Hematopoietic multipotent progenitor cell treated with erythropoietin and hydrocortisone succinate and interleukin-3 and kit ligand, for 6 days (in vitro differentiated cells): Measurements from ENCODE around the gene SUV39H1.
A peak's percentile ranks its signal among the peaks of the same experiment; 100 is the strongest.
"Not testable (repeated sequence)": the region's sequence is repeated elsewhere in the genome, so short reads cannot be mapped to it uniquely, and the experiment has no call there.

ENCODE experiments used
- DNase-seq: peaks from one replicate; pipeline ENCODE4 v3.0.0-alpha.2; 2015

The SUV39H1 gene, protein sequence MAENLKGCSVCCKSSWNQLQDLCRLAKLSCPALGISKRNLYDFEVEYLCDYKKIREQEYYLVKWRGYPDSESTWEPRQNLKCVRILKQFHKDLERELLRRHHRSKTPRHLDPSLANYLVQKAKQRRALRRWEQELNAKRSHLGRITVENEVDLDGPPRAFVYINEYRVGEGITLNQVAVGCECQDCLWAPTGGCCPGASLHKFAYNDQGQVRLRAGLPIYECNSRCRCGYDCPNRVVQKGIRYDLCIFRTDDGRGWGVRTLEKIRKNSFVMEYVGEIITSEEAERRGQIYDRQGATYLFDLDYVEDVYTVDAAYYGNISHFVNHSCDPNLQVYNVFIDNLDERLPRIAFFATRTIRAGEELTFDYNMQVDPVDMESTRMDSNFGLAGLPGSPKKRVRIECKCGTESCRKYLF

DNA sequence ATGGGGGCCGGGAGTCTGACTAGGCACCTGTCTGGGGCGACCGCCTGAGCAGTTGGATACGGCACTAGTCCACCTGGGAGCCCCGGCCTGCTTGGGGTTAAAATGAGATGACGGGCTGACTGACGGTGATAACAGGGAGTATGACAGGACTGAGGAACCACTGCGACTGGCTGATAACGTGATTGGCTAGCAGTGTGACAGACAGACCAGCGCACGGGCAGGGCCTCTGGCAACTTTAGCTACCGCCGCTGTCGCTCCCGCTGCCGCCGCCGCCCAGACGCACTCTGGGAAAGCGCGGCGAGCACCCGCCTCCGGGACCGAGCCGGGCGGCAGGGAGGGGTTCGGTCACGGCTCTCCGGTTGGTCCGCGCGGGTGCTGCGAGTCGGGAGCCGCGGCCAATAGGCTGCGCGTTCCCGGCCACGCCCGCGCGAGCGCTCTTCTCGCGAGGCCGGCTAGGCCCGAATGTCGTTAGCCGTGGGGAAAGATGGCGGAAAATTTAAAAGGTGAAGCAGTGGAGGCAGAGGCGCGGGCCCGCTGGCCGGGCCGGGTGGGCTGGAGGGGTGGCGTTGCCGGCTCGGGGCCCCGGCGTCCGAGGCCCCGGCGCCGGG lies at the start of gene SUV39H1:
SUV39H1 (plus strand) TSS at position 434 of the 608 bp plus-strand sequence; CDS start at position 485, 51 bp downstream.
- peak; percentile 91 for DNase-seq

DNA sequence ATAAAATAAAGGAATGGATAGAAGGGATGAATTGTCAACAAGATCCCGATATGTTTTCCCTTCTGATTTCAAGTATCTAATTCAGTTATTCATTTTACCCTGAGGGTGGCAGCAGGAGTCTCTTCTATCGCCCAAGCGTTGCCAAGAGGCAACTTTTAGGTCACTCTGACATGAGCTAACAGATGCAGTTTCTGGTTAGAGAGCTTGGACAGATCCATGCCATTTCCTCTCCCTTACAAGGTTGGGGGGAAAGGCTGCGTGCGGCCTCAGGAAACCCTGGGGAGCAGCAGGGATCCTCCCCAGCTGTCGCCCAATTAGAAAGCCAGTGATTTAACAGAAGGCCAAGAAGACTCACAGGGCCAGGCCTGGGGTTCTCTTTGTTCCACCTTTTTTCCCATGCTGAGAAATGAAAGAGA lies 48.2 kb upstream of the SUV39H1 start:
- DNase-seq = peak; percentile 74

DNA sequence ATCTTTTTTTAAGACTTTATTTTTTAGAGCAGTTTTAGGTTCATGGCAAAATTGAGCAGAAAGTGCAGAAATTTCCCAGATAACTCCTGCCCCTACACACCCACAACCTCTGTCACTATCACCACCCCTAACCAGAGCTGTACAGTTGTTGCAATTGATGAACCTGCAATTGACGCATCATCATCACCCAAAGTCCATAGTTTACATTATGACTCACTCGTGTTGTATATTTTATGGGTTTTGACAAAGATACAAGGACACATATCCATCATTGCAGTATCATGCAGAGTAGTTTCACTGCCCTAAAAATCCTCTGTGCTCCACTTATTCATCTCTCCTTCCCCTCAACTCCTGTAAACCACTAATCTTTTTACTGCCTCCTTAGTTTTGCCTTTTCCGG lies 47.4 kb upstream of the SUV39H1 start:
- DNase-seq = no peak

DNA sequence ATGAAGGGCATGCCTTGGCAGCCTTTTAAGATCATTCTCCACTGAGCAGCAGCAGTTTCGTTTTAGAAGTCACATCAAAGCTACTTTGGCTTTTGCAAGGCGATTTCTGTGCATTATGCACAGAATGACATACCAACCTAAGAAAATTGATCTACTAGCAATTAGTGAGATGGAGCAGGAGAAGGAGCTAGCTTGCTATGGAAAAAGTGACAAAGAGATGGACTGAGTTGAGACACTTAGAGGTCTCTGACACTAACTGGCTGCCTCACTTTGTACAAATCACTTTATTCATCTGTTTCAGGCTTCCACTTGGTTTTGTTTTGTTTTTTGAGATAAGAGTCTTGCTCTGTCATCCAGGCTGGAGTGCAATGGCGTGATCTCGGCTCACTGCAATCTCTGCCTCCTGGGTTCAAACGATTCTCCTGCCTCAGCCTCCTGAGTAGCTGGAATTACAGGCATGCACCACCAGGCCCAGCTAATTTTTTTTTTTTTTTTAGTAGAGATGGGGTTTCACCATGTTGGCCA lies 44.4 kb upstream of the SUV39H1 start:
- DNase-seq = peak; percentile 5

DNA sequence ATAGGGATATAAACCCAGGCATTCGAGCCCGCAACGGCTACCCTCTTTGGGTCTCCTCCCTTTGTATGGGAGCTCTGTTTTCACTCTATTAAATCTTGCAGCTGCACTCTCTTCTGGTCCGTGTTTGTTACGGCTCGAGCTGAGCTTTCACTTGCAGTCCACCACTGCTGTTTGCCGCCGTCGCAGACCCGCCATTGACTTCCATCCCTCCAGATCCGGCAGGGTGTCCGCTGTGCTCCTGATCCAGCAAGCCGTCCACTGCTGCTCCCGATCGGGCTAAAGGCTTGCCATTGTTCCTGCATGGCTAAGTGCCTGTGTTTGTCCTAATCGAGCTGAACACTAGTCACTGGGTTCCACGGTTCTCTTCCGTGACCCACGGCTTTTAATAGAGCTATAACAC lies 41.8 kb upstream of the SUV39H1 start:
- not testable (repeated sequence) for DNase-seq

DNA sequence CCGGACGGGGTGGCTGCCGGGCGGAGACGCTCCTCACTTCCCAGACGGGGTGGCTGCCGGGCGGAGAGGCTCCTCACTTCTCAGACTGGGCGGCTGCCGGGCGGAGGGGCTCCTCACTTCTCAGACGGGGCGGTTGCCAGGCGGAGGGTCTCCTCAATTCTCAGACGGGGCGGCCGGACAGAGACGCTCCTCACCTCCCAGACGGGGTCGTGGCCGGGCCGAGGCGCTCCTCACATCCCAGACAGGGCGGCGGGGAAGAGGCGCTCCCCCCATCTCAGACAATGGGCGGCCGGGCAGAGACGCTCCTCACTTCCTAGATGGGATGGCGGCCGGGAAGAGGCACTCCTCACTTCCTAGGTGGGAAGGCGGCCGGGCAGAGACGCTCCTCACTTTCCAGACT lies 36.8 kb upstream of the SUV39H1 start:
- DNase-seq = not testable (repeated sequence)

DNA sequence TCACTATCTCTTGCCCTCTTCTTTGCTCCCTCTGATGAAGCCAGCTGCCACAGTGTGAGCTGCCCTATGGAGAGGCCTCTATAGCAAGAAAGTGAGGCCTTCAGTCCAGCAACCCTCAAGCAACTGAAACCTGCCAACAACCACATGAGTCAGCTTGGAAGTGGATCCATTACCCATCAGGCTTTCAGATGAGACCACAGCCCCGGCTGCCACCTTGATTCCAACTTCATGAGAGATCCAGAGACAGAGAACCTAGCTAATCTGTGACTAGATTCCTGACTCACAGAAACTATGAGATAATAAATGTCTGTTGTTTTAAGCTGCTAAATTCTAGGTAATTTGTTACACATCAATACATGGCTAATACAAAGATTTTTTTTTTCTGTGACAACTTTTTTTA lies 33.3 kb upstream of the SUV39H1 start:
- no peak for DNase-seq

DNA sequence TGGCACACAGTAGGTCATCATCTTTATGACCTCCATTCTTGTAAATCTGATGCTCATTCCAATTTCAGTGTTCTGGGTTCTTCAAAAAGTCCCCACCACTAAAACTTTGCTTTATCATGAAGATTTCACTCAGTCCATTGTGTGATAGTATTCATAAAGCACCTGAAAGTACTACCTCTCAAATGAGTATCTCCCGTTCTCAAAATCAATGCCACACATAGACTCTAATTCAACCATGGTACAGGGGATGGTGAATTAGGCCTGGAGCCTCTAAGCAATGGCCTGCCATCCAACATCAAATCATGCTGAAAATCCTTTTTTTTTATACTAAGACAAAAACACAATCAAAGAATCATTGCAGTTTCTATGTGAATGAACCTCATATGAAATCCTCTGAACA lies 32.4 kb upstream of the SUV39H1 start:
- no peak for DNase-seq

DNA sequence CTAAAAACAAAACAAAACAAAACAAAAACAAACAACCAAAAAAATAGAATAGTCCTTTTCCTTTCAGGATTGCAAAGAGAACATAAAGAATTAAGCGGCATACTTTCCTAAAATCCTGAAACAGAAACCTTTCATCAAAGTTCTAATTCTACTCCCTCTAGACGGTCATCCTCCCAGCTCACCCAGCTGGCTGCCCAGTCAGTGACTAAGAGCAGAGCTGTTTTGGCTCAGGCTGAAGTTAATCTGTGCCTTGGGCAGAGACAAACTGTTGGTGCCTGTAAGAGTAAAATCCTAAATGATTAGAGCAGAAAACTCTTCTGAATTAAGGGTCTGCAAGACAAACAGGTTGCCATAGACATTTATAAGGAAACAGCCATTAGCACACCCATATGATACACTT lies 30.5 kb upstream of the SUV39H1 start:
- no peak for DNase-seq

DNA sequence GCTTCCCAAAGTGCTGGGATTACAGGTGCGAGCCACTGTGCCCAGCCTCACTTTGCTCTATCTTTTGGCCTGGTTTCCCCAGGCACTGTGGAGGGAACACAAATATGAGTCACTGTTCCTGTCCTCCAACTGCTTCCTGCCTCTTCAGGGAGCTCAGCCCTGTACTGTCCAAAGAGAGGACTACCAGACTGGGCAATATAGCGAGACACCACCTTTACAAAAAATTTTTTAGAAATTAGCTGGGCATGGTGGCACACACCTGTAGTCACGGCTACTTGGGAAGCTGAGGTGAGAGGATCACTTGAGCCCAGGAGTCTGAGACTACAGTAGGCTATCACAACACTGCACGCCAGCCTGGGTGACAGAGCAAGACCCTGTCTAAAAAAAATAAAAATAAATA lies 29.9 kb upstream of the SUV39H1 start:
- DNase-seq = no peak

DNA sequence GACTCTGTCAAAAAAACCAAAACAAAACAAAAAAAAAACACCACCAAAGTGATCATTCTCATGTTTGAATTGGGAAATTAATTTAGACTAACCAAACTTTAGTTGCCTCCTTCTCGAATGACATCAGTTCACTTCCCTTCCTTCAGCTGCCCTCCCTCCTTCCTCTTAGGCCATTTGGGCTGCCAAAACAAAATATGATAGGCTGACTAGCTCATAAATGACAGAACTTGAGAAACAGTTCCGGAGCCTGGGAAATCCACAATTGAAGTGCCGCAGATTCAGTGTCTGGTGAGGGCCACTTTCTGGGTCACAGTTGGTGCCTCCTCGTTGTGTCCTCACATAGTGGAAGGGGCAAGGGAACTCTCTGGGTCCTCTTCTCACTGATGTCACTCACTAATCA lies 29.0 kb upstream of the SUV39H1 start:
- DNase-seq = no peak

DNA sequence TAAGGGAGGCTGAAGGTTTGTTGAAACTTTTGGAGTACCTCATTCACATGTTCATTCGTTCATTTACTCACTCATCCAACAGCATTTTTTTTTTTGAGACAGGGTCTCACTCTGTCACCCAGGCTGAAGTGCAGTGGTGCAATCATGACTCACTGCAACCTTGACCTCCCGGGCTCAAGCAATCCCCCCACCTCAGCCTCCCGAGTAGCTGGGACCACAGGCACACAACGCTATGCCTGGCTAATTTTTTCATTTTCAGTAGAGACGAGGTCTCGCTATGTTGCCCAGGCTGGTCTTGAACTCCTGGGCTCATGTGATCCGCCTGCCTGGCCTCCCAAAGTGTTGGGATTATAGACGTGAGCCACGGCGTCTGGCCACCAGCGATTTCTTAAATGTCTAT lies 28.3 kb upstream of the SUV39H1 start:
- DNase-seq = not testable (repeated sequence)

DNA sequence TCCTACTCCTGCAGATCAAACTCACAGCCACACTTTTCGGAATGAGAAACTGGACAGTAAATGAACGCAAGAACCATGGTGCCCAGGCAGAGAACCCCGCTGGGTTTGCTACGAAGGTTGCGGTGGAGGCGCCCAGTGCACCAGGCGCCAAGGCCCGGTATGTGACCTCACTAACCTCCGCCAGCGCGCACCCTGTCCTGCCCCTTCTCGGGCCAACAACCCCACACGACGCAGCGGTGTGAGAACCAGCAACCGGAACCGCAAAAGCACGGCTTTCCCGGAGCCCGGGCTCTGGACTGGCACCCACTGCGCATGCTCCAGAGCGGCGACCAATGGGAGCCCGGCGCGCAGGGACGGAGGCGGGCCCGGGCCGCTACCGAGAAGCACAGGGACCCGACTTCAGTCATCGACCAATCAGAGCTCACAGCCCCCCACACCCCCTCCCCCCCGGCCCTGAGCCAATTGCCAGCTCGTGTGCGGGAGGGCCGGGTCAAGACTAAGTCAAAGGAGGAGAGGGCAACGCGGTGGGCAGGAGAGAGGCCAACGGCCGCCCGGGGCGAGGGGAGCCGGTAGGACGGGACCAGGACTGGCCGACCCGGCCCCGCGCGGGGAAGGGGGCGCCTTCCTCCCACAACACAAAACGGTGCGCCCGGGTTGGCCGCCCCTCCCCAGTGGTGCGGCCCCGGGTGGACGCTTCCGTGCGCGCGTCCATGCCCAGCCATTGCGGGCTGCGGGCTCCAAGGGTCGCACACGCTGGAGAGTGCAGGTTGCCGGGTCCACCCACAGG lies 20.2 kb upstream of the SUV39H1 start:
- DNase-seq = peak; percentile 94

DNA sequence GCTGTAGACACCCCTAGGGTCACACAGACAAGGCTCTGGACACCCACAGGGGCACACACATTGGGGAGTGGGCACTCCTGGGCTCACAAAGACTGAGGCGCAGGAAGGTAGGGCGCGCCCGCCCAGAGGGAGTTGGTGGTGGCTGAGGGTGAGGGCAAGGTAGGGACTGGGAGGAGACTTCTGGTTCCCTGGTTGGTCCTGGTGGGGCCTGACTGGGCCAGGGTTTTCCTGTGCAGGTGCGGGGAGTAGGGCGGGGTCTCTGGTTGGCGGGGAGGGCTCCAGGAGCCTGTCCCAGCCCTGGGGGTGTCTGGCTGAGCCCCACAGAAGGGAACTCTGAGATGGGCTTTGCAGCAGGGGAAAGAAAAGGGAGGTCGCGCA lies 19.7 kb upstream of the SUV39H1 start:
- no peak for DNase-seq

DNA sequence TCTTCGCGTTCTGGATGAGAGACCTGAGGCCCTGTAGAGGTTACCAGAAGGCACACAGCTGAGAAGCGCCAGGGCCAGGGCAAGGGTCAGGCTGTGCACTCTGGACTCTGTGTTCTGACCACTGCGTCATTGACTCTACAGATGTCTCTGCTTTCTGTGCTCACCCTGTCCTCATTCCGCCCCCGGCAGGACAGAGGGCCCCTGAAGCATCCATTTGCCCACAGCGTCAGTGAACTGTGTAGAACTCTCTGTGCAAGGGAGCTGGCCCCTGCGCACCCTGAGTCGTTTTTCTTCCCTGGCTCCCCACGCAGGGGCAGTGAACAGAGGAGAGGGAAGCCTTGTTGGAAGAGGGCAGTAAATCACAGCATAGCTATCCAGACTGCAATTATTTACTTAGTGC lies 19.0 kb upstream of the SUV39H1 start:
- no peak for DNase-seq

DNA sequence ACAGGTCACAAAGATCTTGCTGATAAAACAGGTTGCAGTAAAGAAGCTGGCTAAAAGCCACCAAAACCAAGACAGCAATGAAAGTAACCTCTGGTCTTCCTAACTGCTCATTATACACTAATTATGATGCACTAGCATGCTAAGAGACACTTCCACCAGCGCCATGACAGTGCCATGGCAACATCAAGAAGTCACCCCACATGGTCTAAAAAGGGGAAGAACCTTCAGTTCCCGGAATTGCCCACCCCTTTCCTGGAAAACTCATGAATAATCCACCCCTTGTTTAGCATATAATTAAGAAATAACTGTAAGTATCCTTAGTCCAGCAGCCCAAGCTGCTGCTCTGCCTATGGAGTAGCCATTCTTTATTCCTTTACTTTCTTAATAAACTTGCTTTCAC lies 16.1 kb upstream of the SUV39H1 start:
- DNase-seq = peak; percentile 75

DNA sequence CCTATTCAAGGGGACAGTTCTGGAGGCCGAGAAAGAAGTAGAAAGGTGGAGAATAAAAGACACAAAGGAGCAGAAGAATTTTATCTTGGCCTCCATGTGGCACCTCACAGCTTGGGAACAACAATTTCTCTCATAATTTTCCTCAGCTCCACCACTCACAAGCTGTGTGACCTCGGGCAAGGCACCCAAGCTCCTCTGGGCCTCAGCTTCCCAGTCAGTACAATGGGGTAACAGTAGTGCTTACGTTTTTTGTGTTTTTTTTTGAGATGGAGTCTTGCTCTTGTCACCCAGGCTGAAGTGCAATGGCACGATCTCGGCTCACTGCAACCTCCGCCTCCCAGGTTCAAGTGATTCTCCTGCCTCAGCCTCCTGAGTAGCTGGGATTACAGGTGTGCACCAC lies 15.6 kb upstream of the SUV39H1 start:
- not testable (repeated sequence) for DNase-seq

DNA sequence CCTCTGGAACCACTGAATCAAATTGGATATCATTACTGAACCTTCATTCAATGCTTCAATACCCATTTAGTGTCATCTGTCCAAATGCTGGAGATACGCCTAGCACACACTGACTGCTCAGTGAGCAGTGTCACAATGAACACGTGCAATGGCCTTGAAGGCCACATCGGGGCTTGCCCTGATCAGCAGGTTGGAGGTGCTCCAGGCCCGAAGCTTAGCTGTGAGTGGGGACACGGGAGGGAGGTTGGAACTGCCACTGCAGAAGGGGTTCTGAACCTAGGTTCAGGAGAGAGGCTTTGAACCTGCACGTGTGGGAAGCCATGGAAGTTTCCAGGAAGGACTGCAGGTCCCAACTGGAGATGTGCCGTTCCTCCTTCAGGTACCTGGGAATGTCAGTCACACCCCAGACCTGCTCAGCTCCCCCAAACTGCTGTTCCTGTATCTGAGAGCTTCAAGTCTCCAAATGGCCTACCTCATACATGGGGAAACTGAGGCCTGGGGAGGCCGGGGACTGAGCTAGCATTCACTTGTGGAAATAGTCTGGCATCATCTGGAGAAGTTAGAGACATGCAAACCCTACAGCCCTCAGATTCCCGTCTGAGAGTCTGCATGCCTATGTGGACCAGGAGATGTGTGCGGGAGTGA lies 14.9 kb upstream of the SUV39H1 start:
- no peak for DNase-seq

DNA sequence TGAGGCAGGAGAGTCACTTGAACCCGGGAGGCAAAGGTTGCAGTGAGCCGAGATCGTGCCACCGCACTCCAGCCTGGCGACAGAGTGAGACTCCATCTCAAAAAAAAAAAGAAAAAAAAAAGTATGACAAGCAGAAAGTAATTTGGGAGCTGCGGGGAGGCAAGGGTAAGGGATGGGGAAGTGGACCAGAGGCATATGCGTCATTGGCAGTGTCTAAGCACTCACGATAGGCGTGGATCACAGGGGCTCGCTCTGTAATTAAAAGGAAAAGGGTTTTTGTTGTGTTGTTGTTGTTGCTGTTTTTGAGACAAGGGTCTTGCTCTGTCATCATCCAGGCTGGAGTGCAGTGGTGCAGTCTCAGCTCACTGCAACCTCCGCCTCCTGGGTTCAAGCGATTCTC lies 13.7 kb upstream of the SUV39H1 start:
- not testable (repeated sequence) for DNase-seq

DNA sequence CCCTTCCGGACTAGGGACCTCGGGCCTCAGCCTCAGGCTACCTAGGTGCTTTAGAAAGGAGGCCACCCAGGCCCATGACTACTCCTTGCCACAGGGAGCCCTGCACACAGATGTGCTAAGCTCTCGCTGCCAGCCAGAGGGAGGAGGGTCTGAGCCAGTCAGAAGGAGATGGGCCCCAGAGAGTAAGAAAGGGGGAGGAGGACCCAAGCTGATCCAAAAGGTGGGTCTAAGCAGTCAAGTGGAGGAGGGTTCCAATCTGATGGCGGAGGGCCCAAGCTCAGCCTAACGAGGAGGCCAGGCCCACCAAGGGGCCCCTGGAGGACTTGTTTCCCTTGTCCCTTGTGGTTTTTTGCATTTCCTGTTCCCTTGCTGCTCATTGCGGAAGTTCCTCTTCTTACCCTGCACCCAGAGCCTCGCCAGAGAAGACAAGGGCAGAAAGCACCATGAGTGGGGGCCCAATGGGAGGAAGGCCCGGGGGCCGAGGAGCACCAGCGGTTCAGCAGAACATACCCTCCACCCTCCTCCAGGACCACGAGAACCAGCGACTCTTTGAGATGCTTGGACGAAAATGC lies 13.0 kb upstream of the SUV39H1 start, which contains the start of gene WAS:
WAS (plus strand) TSS at position 389 of the 572 bp plus-strand sequence; CDS start at position 444, 55 bp downstream.
- DNase-seq = peak; percentile 79

DNA sequence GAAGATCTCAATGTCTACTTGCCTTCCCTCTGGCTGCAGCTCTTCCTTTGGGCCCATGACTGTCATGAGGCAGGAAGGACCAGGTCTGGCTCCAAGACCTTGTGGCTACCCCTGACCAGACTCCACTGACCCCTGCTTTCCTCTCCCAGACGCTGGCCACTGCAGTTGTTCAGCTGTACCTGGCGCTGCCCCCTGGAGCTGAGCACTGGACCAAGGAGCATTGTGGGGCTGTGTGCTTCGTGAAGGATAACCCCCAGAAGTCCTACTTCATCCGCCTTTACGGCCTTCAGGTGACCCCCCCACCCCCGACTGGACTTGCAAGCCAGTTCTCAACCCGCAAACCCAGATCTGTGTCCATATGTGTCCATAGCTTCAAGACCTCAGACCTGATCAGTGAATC lies 12.4 kb upstream of the SUV39H1 start:
- no peak for DNase-seq

DNA sequence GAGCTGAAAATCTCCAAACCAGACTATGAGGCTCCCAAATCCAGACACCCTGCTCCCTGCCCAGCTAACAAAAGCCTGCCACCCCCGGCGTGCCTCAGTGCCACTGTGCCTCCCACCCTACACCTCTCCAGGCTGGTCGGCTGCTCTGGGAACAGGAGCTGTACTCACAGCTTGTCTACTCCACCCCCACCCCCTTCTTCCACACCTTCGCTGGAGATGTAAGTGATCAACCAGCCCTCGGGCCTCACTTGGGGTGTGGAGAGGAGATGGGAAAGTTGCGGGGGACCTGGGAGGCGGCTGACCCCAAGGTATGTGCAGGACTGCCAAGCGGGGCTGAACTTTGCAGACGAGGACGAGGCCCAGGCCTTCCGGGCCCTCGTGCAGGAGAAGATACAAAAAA lies 11.1 kb upstream of the SUV39H1 start:
- DNase-seq = no peak
